ENCODE data around the gene MLLT3. TPM values are rescaled to one million over a fixed set of nuclear protein-coding genes. Genes with fewer than 3 reads are reported as not detected.

The MLLT3 gene
- total RNA-seq, 1 donor from 2014 or later = 18.0 TPM

DNA sequence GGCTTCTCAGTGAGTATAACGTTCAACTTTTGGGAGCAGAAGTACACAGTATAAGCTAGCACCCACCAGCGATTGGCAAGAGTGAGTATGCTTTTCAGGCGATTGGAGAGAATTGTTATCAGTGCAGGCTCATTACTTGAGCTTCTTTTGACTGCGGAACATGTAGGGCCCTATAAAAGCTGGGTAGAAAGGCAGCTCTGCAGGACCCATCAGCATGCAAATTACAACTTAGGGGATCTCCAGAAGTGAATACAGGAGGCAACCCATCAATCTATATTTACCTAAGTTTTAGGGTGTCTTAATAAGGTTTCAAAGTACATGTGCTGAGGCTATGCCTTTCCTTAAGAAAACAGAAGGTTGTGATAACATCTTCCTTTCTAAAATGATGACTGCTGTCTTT, 225.0 kb downstream of the MLLT3 start:
- DNase-seq (no peak), ATAC-seq (no peak)
- H3K4me3 ChIP-seq = no peak overlapping the region
- TF ChIP-seq, protein P1, sequence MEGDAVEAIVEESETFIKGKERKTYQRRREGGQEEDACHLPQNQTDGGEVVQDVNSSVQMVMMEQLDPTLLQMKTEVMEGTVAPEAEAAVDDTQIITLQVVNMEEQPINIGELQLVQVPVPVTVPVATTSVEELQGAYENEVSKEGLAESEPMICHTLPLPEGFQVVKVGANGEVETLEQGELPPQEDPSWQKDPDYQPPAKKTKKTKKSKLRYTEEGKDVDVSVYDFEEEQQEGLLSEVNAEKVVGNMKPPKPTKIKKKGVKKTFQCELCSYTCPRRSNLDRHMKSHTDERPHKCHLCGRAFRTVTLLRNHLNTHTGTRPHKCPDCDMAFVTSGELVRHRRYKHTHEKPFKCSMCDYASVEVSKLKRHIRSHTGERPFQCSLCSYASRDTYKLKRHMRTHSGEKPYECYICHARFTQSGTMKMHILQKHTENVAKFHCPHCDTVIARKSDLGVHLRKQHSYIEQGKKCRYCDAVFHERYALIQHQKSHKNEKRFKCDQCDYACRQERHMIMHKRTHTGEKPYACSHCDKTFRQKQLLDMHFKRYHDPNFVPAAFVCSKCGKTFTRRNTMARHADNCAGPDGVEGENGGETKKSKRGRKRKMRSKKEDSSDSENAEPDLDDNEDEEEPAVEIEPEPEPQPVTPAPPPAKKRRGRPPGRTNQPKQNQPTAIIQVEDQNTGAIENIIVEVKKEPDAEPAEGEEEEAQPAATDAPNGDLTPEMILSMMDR (IDR thresholded peaks at IDR 0.05) = no peak
- no peaks in the 10 kb centered on the region for H3K27me3 ChIP-seq (ENCODE audit: low read depth)
- no peaks in the 10 kb centered on the region for H3K4me1 ChIP-seq
- no peaks in the 10 kb centered on the region for H3K36me3 ChIP-seq
- H3K27ac ChIP-seq = no peak overlapping the region
- no peaks in the 10 kb centered on the region for H3K9me3 ChIP-seq
- intact Hi-C loops (cut with DNase I) = no loop called here

DNA sequence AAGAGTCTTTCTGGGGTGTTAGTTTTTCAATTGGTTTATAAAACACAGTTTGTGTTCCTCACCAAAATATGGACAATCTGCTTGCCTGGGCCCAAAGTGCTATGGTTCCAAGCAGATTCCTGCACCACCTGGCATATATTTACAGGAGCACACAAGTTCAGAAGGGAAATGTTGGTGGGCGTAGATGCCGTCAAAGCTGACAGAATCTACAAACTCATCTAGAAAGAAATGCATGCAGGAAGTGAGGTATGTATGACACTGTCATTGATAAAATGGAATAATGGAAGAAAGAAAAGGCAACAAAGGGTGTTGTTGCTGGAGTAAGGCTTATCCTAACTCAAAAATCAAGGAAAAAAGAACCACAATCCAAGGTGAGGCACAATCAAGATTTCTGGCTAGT, 225.8 kb downstream of the MLLT3 start:
- TF ChIP-seq, protein P1 (IDR thresholded peaks at IDR 0.05) = no peak
- intact Hi-C loops (cut with DNase I) = no loop called here

DNA sequence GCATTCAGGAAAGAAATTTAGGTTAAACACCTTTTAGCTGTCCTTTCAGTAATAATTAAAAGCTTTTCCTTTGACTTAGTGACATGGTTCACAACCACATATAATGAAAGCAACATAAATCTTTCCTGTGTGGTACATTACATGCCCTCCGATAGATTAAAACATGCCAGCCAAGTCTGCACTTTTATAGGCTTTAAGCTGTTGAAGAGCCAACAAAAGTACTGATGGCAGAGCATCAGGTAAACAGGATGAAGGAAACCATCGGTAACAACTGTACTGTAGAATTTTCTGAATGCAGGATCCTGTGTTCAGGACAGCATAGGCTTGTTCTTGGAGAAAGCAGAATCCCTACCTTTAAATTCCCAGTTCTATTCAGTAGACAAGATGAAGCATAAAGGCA, 226.6 kb downstream of the MLLT3 start:
- TF ChIP-seq, protein P1 (IDR thresholded peaks at IDR 0.05) = no peak
- H3K4me3 ChIP-seq = no peak overlapping the region
- intact Hi-C loops (cut with DNase I) = no loop called here
- H3K9me3 ChIP-seq = no peaks in the 10 kb centered on the region
- DNase-seq (no peak), ATAC-seq (no peak)
- no peak overlapping the region for H3K27ac ChIP-seq
- H3K27me3 ChIP-seq (ENCODE audit: low read depth) = no peaks in the 10 kb centered on the region
- H3K36me3 ChIP-seq = no peaks in the 10 kb centered on the region
- no peaks in the 10 kb centered on the region for H3K4me1 ChIP-seq

More for the DNA sequence above, 225.8 kb downstream of the MLLT3 start:
- Histone ChIP-seq H3K9me3 (no peaks in the 10 kb centered on the region), H3K27ac (no peak overlapping the region), H3K36me3 (no peaks in the 10 kb centered on the region), H3K4me3 (no peak overlapping the region), H3K4me1 (no peaks in the 10 kb centered on the region), H3K27me3 (ENCODE audit: low read depth) (no peaks in the 10 kb centered on the region)
- DNase-seq (no peak), ATAC-seq (no peak)

DNA sequence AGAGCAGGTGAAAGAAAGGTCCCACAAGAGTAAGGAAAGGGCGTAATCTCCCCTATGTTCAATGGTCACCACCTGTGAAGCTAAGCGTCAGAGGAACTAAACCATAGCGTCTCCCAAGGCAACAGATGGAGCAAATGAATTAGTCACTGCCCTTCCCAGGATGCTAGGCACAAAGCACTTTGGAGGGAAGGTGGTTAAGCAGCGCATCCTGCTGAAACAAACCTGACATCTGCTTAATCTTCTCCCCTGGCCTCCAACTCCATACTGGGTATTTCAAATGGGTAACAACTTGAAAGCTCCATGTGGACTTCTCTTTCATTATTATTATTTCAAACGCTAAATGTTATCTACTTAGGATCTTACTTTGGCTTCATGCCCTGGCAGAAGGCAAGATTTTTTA, 227.3 kb downstream of the MLLT3 start:
- Histone ChIP-seq H3K4me3 (no peak overlapping the region), H3K36me3 (no peaks in the 10 kb centered on the region), H3K4me1 (no peaks in the 10 kb centered on the region), H3K27me3 (ENCODE audit: low read depth) (no peaks in the 10 kb centered on the region), H3K27ac (no peak overlapping the region), H3K9me3 (no peaks in the 10 kb centered on the region)
- ATAC-seq = no peak
- TF ChIP-seq, protein P1 (IDR thresholded peaks at IDR 0.05) = no peak
- no peak for DNase-seq
- intact Hi-C loops (cut with DNase I) = no loop called here

DNA sequence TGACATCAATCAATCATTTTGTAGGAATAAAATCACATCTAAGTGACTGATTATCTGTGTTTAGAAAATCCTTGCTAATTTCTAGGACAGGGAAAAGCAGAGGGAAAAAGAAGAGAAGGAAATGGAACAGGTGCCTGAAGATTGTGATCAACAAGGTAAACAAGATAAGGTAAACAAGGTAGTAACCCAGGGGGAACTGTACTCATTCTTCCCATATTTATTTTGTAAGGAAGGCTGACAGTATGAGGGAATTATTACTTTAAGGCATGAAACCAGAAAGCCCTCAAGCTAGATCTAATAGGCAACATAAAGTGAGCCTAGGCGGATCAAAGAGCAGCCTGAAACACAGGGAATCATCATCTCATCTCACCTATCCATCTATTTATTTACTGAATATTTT, 231.1 kb downstream of the MLLT3 start:
- DNase-seq (no peak), ATAC-seq (no peak)
- Histone ChIP-seq H3K27ac (no peak overlapping the region), H3K9me3 (no peaks in the 10 kb centered on the region), H3K4me1 (no peaks in the 10 kb centered on the region), H3K4me3 (no peak overlapping the region), H3K27me3 (ENCODE audit: low read depth) (no peaks in the 10 kb centered on the region), H3K36me3 (no peaks in the 10 kb centered on the region)
- TF ChIP-seq, protein P1 (IDR thresholded peaks at IDR 0.05) = no peak
- intact Hi-C loops (cut with DNase I) = no loop called here

DNA sequence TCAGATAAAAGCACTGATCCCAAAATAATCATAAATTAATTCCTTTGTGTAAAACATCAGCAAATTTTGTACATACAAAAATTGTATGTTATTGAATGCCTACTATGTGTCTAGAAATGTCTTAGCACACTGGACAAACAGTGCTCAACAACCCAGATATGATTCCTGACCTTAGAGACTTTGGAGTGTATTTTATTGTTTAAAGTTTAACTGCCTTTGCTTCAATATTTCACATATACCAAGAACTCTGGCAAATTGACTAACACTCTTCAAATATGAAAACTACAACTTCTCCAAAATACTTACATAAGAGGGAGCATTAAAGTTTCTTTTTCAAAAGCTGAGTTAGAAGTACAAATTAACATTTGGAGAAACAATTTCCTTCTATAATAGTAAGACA, 231.9 kb downstream of the MLLT3 start:
- Histone ChIP-seq H3K36me3 (no peaks in the 10 kb centered on the region), H3K27me3 (ENCODE audit: low read depth) (no peaks in the 10 kb centered on the region), H3K27ac (no peak overlapping the region), H3K4me3 (no peak overlapping the region), H3K9me3 (no peaks in the 10 kb centered on the region), H3K4me1 (no peaks in the 10 kb centered on the region)
- DNase-seq (no peak), ATAC-seq (no peak)
- intact Hi-C loops (cut with DNase I) = no loop called here
- TF ChIP-seq, protein P1 (IDR thresholded peaks at IDR 0.05) = no peak

Data from lower lobe of right lung (tissue), 2 donors.